Gastroesophageal sphincter (tissue), 3 donors: ENCODE results near the gene FNDC8.

Source experiments
- CTCF ChIP-seq, 4 experiments: fragments of 200-600 bp in 2 of 4; fragments of 450-650 bp in 2 of 4; sonication (generic) in 1 of 4; IDR thresholded peaks; one replicate each; pipeline ENCODE4 v1.5.1; 2017 to 2019; ENCODE audit warnings: antibody characterized with exemption in 4 of 4, mild to moderate bottlenecking in 2 of 4, moderate library complexity in 2 of 4
- POLR2A ChIP-seq, 2 donors: fragments of 450-650 bp; IDR thresholded peaks; one replicate each; pipeline ENCODE4 v1.6.1; 2017; ENCODE audit warnings: antibody characterized with exemption in 2 of 2, mild to moderate bottlenecking in 2 of 2, moderate library complexity in 1 of 2
- POLR2AphosphoS5 ChIP-seq: sonication (generic); formaldehyde crosslinking; IDR thresholded peaks from one replicate; pipeline ENCODE4 v1.6.1; 2017; ENCODE audit warnings: antibody characterized with exemption

- TF ChIP-seq POLR2A (IDR thresholded peaks at IDR 0.05) (no peak), POLR2AphosphoS5 (no peak), CTCF (IDR thresholded peaks at IDR 0.05) (no peak)
Observed at GRCh38 chr17:35080536-35080935, 40.9 kb upstream of the FNDC8 start.
